ENCODE data around the gene RMDN3. TPM values are rescaled to one million over a fixed set of nuclear protein-coding genes. Genes with fewer than 3 reads are reported as not detected.
A peak's percentile ranks its signal among the peaks of the same experiment; 100 is the strongest.

Gene RMDN3
- polyA plus RNA-seq, 2 of the 4 experiments (the other 2 are of a cell fraction) = 15.4 to 16.9 TPM

DNA sequence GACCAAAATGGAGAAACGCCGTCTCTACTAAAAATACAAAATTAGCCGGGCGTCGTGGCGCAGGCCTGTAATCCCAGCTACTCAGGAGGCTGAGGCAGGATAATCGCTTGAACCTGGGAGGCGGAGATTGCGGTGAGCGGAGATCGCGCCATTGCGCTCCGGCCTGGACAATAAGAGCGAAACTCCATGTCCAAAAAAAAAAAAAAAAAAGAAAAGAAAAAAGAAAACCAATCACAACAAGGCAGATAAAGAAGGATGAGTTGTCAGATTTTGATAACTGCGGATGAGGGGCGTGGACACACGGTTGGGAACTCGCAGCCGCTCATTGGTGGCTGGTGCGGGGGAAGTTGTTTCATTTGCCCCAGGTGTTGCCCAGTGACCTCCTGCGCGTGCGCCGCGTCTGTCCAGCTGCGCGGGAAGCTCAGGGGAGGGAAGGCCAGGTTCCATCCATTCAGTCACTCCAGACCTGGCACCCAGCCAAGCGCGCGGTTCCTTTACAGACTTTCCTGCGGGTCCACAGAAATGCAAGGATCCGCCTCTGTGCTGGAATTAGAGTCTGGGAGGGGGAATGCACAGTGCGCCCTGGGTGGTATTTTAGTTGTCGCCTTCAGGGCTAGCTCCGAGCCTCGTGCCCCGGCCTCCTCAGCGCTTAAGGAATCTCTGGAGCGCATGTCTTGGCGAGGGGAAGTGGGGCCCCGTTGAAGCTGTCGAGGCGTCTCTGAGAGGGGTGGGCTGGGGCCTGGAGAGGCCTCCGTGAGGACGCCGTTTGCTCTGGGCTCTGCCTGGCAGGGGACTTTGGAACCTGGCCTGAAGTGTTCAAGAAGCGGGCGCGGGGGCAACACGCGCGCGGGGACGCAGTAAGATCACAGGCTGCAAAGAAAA lies 8.1 kb upstream of the RMDN3 start:
- FAIRE-seq = no peak
- WGBS (ENCODE audit: missing lambda C conversion rate) = 45% methylated on average over 42 of the region's 55 CpGs
- TF ChIP-seq, protein P1, sequence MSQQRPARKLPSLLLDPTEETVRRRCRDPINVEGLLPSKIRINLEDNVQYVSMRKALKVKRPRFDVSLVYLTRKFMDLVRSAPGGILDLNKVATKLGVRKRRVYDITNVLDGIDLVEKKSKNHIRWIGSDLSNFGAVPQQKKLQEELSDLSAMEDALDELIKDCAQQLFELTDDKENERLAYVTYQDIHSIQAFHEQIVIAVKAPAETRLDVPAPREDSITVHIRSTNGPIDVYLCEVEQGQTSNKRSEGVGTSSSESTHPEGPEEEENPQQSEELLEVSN (IDR thresholded peaks at IDR 0.05; ENCODE audit: borderline replicate concordance, low read depth) = peak; percentile 80; the same call in 1 of the 2 replicates
- TF ChIP-seq KDM1A (IDR thresholded peaks at IDR 0.05; ENCODE audit: low read depth) = no peak
- TF ChIP-seq, protein P2, sequence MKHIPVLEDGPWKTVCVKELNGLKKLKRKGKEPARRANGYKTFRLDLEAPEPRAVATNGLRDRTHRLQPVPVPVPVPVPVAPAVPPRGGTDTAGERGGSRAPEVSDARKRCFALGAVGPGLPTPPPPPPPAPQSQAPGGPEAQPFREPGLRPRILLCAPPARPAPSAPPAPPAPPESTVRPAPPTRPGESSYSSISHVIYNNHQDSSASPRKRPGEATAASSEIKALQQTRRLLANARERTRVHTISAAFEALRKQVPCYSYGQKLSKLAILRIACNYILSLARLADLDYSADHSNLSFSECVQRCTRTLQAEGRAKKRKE (CRISPR knock-in tag; IDR thresholded peaks at IDR 0.05; ENCODE audit: low read depth) = peak; percentile 24; the same call in 1 of the 2 replicates
- TF ChIP-seq, protein P3, sequence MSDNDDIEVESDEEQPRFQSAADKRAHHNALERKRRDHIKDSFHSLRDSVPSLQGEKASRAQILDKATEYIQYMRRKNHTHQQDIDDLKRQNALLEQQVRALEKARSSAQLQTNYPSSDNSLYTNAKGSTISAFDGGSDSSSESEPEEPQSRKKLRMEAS (IDR thresholded peaks at IDR 0.05) = peak; percentile 80
- Histone ChIP-seq H3K4me1 (peaks cover 14% of the 10 kb centered on the region; the same call in 2 of the 3 replicates), H3K9me3 (no peaks in the 10 kb centered on the region), H3K4me2 (peak overlapping the region; percentile 98), H3K27ac (peak overlapping the region; percentile 74 to 89), H3K4me3 (peak overlapping the region; percentile 59)
- peak in 1 of 2 experiments; percentile 41 for DNase-seq (ENCODE audit: low read depth in 1 of 2, low spot score in 1 of 2)
- ATAC-seq = peak; percentile 35 to 44; a peak in 4 of 6 replicates
- CTCF ChIA-PET = interaction anchor here (0.6 to 6.1 kb wide), 6 partner anchors 14 to 423 kb away, joined by 3 to 40 read pairs (median 4); partner anchors contain the start of genes RHOV and VPS18
- POLR2A ChIA-PET = interaction anchor here (0.9 to 1.4 kb wide), 2 partner anchors 20 to 68 kb away, joined by 3 read pairs; partner anchors contain the start of gene RAD51

DNA sequence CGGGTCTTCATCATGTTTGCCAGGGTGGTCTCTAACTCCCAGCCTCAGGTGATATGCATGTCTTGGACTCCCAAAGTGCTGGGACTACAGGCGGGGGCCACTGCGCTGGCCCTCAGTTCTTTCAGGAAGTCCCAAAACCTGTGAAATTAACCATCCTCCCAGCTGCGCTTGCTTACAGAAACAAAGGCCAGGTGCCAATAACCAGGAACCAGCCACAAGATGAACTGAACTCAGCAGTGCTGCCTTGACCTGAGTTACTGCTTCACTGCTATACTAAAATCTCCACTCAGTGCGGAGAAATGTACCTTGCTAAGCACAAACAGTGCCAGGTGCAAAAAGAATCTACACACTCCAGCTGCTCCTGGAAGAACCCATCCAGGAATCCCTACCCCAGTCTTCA lies 4.9 kb upstream of the RMDN3 start:
- Histone ChIP-seq H3K4me2 (no peak overlapping the region), H3K27ac (no peak overlapping the region), H3K9me3 (no peaks in the 10 kb centered on the region), H3K4me3 (no peak overlapping the region), H3K4me1 (peaks cover 11% of the 10 kb centered on the region; the same call in 2 of the 3 replicates)
- ChIA-PET POLR2A (no interaction called here), CTCF (interaction anchor here (1.1 to 3.2 kb wide), 2 partner anchors 14 to 135 kb away, joined by 3 to 12 read pairs; partner anchors contain the start of gene VPS18)
- no peak for TF ChIP-seq HEYL (CRISPR knock-in tag; IDR thresholded peaks at IDR 0.05)
- TF ChIP-seq, protein P4, sequence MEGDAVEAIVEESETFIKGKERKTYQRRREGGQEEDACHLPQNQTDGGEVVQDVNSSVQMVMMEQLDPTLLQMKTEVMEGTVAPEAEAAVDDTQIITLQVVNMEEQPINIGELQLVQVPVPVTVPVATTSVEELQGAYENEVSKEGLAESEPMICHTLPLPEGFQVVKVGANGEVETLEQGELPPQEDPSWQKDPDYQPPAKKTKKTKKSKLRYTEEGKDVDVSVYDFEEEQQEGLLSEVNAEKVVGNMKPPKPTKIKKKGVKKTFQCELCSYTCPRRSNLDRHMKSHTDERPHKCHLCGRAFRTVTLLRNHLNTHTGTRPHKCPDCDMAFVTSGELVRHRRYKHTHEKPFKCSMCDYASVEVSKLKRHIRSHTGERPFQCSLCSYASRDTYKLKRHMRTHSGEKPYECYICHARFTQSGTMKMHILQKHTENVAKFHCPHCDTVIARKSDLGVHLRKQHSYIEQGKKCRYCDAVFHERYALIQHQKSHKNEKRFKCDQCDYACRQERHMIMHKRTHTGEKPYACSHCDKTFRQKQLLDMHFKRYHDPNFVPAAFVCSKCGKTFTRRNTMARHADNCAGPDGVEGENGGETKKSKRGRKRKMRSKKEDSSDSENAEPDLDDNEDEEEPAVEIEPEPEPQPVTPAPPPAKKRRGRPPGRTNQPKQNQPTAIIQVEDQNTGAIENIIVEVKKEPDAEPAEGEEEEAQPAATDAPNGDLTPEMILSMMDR (IDR thresholded peaks at IDR 0.05) = no peak
- TF ChIP-seq GATA3 (IDR thresholded peaks at IDR 0.05; ENCODE audit: borderline replicate concordance) = no peak
- TF ChIP-seq RARB (CRISPR knock-in tag; IDR thresholded peaks at IDR 0.05) = no peak
- TF ChIP-seq TFCP2L1 (CRISPR knock-in tag; IDR thresholded peaks at IDR 0.05) = no peak
- no peak for TF ChIP-seq NFE2L2 (conservative IDR thresholded peaks at IDR 0.05; ENCODE audit: low read length)
- TF ChIP-seq, protein P2 (CRISPR knock-in tag; IDR thresholded peaks at IDR 0.05; ENCODE audit: low read depth) = no peak
- TF ChIP-seq SREBF2 (IDR thresholded peaks at IDR 0.05) = no peak
- TF ChIP-seq FOSL2 (IDR thresholded peaks at IDR 0.05) = no peak
- no peak for TF ChIP-seq FOSL2 (CRISPR knock-in tag; IDR thresholded peaks at IDR 0.05)
- TF ChIP-seq, protein P5, sequence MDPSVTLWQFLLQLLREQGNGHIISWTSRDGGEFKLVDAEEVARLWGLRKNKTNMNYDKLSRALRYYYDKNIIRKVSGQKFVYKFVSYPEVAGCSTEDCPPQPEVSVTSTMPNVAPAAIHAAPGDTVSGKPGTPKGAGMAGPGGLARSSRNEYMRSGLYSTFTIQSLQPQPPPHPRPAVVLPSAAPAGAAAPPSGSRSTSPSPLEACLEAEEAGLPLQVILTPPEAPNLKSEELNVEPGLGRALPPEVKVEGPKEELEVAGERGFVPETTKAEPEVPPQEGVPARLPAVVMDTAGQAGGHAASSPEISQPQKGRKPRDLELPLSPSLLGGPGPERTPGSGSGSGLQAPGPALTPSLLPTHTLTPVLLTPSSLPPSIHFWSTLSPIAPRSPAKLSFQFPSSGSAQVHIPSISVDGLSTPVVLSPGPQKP (IDR thresholded peaks at IDR 0.05; ENCODE audit: low read depth, low read length) = no peak
- TF ChIP-seq HOXB5 (CRISPR knock-in tag; IDR thresholded peaks at IDR 0.05) = no peak
- TF ChIP-seq, protein P6, sequence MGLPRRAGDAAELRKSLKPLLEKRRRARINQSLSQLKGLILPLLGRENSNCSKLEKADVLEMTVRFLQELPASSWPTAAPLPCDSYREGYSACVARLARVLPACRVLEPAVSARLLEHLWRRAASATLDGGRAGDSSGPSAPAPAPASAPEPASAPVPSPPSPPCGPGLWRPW (IDR thresholded peaks at IDR 0.05) = no peak
- TF ChIP-seq MAFK (IDR thresholded peaks at IDR 0.05; ENCODE audit: partially characterized antibody) = no peak
- TF ChIP-seq, protein P7, sequence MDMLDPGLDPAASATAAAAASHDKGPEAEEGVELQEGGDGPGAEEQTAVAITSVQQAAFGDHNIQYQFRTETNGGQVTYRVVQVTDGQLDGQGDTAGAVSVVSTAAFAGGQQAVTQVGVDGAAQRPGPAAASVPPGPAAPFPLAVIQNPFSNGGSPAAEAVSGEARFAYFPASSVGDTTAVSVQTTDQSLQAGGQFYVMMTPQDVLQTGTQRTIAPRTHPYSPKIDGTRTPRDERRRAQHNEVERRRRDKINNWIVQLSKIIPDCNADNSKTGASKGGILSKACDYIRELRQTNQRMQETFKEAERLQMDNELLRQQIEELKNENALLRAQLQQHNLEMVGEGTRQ (IDR thresholded peaks at IDR 0.05) = no peak
- TF ChIP-seq RAD21 (conservative IDR thresholded peaks at IDR 0.05 in 1 of 2, IDR thresholded peaks at IDR 0.05 in 1 of 2) = no peak
- no peak for TF ChIP-seq JUNB (IDR thresholded peaks at IDR 0.05)
- no peak for TF ChIP-seq POLR2AphosphoS2 (conservative IDR thresholded peaks at IDR 0.05; ENCODE audit: low read length)
- no peak for FAIRE-seq
- DNase-seq (ENCODE audit: low read depth in 1 of 2, low spot score in 1 of 2) = no peak
- ATAC-seq = no peak
- 84% methylated on average over 5 of the region's 5 CpGs for WGBS (ENCODE audit: missing lambda C conversion rate)
